Trophoblast cell (in vitro differentiated cells and primary cell): ENCODE data around the gene OVCA2.

Experiments used
- DNase-seq, 2 donors: peaks; one replicate each; pipeline ENCODE4 v3.0.0-alpha.2; 2016
- H2AFZ ChIP-seq: 2 replicates; pipeline ENCODE4 v1.6.1; 2013; ENCODE audit warnings: low read length, moderate library complexity, mild to moderate bottlenecking; ENCODE audit not compliant: insufficient read depth, poor library complexity
- H2AK5ac ChIP-seq: 2 replicates; pipeline ENCODE4 v1.6.1; 2013; ENCODE audit warnings: mild to moderate bottlenecking, low read length
- H2BK120ac ChIP-seq: 2 replicates; pipeline ENCODE4 v1.6.1; 2013; ENCODE audit warnings: low read length, mild to moderate bottlenecking, moderate library complexity; ENCODE audit not compliant: insufficient read depth, poor library complexity
- H2BK12ac ChIP-seq: 2 replicates; pipeline ENCODE4 v1.6.1; 2013; ENCODE audit warnings: mild to moderate bottlenecking, low read length, moderate library complexity
- H2BK5ac ChIP-seq: 2 replicates; pipeline ENCODE4 v1.6.1; 2013; ENCODE audit warnings: low read length, low read depth, moderate library complexity, mild to moderate bottlenecking; ENCODE audit not compliant: poor library complexity
- H3K14ac ChIP-seq: 2 replicates; pipeline ENCODE4 v1.6.1; 2013; ENCODE audit warnings: mild to moderate bottlenecking, low read length
- H3K18ac ChIP-seq: 2 replicates; pipeline ENCODE4 v1.6.1; 2013; ENCODE audit warnings: mild to moderate bottlenecking, low read length
- H3K23ac ChIP-seq: 2 replicates; pipeline ENCODE4 v1.6.1; 2013; ENCODE audit warnings: low read length
- H3K27ac ChIP-seq: 2 replicates; pipeline ENCODE4 v1.5.1; 2013; ENCODE audit warnings: low read depth, mild to moderate bottlenecking, inconsistent platforms, low read length, moderate library complexity
- H3K27me3 ChIP-seq: 2 replicates; pipeline ENCODE4 v1.6.1; 2013; ENCODE audit warnings: inconsistent platforms, mild to moderate bottlenecking, low read length, moderate library complexity; ENCODE audit not compliant: insufficient read depth
- H3K36me3 ChIP-seq, 2 experiments: 1 replicate in 1 of 2; 2 replicates in 1 of 2; pipeline ENCODE4 v1.6.1; 2013; ENCODE audit warnings: low read length in 2 of 2, mild to moderate bottlenecking in 2 of 2, moderate library complexity in 1 of 2; ENCODE audit not compliant: insufficient read depth in 2 of 2, control insufficient read depth in 1 of 2
- H3K4ac ChIP-seq: 2 replicates; pipeline ENCODE4 v1.6.1; 2013; ENCODE audit warnings: low read depth, mild to moderate bottlenecking, low read length, moderate library complexity
- H3K4me1 ChIP-seq, 2 experiments: 1 replicate in 1 of 2; 2 replicates in 1 of 2; pipeline ENCODE4 v1.6.1; 2013; ENCODE audit warnings: low read length in 2 of 2, mild to moderate bottlenecking in 2 of 2, moderate library complexity in 1 of 2; ENCODE audit not compliant: insufficient read depth in 2 of 2, control insufficient read depth in 1 of 2
- H3K4me2 ChIP-seq: 2 replicates; pipeline ENCODE4 v1.6.1; 2013; ENCODE audit warnings: inconsistent platforms, mild to moderate bottlenecking, low read length, moderate library complexity
- H3K4me3 ChIP-seq: 2 replicates; pipeline ENCODE4 v1.5.1; 2013; ENCODE audit warnings: mild to moderate bottlenecking, low read depth, low read length, inconsistent platforms
- H3K79me1 ChIP-seq: one replicate; pipeline ENCODE4 v1.6.1; 2013; ENCODE audit warnings: low read length
- H3K79me2 ChIP-seq: 2 replicates; pipeline ENCODE4 v1.6.1; 2013; ENCODE audit warnings: low read length, mild to moderate bottlenecking; ENCODE audit not compliant: control insufficient read depth, insufficient read depth, poor library complexity
- H3K9ac ChIP-seq: 2 replicates; pipeline ENCODE4 v1.6.1; 2013; ENCODE audit warnings: mild to moderate bottlenecking, low read length
- H3K9me3 ChIP-seq: 2 replicates; pipeline ENCODE4 v1.6.1; 2013; ENCODE audit warnings: low read depth, mild to moderate bottlenecking, control low read depth, inconsistent platforms, low read length; ENCODE audit not compliant: insufficient read depth
- H4K12ac ChIP-seq: 2 replicates; pipeline ENCODE4 v1.6.1; 2013; ENCODE audit warnings: low read depth, mild to moderate bottlenecking, low read length, moderate library complexity
- H4K8ac ChIP-seq: 2 replicates; pipeline ENCODE4 v1.6.1; 2013; ENCODE audit warnings: low read depth, mild to moderate bottlenecking, low read length, moderate library complexity
- H4K91ac ChIP-seq: one replicate; pipeline ENCODE4 v1.6.1; 2013; ENCODE audit warnings: low read depth, mild to moderate bottlenecking, low read length, moderate library complexity
- WGBS: extraction: QIAGEN DNeasy Blood & Tissue Kit; methylation state at CpG from one replicate; pipeline ENCODE4 v1.1.7; 2013; ENCODE audit warnings: missing lambda C conversion rate; ENCODE audit not compliant: insufficient read length, insufficient coverage; ENCODE audit errors: extremely low coverage; 5-methylcytosine and 5-hydroxymethylcytosine counted together

The OVCA2 gene

GRCh38 chr17:2075336-2076086 lies 33.7 kb downstream of the OVCA2 start:
- H3K27ac ChIP-seq: peak overlapping the region; percentile 65
- H4K91ac ChIP-seq: peak overlapping the region; percentile 74
- peak overlapping the region; percentile 35 for H3K14ac ChIP-seq
- H3K79me1 ChIP-seq: peaks cover 19% of the 10 kb centered on the region
- H2AFZ ChIP-seq: no peak overlapping the region
- no peak overlapping the region for H3K9ac ChIP-seq
- WGBS: no CpG with 5 or more reads among the region's 13 CpGs
- peaks cover 1 to 11% of the 10 kb centered on the region in 2 experiments for H3K36me3 ChIP-seq
- H3K4me3 ChIP-seq: no peak overlapping the region
- DNase-seq: peak in 1 of 2 donors; percentile 15
- peak overlapping the region; percentile 11 for H2BK5ac ChIP-seq
- peak overlapping the region; percentile 18 for H4K8ac ChIP-seq
- H3K79me2 ChIP-seq: no peaks in the 10 kb centered on the region
- peaks cover 32 to 36% of the 10 kb centered on the region in 2 experiments for H3K4me1 ChIP-seq
- no peaks in the 10 kb centered on the region for H3K9me3 ChIP-seq
- no peak overlapping the region for H4K12ac ChIP-seq
- H3K4ac ChIP-seq: no peak overlapping the region
- peak overlapping the region; percentile 19 for H2BK12ac ChIP-seq
- peak overlapping the region; percentile 35 for H3K18ac ChIP-seq
- no peaks in the 10 kb centered on the region for H3K27me3 ChIP-seq
- peak overlapping the region; percentile 34 for H2AK5ac ChIP-seq
- peak overlapping the region; percentile 49 for H2BK120ac ChIP-seq
- H3K4me2 ChIP-seq: no peak overlapping the region
- no peak overlapping the region for H3K23ac ChIP-seq

GRCh38 chr17:2076087-2076984 lies 34.5 kb downstream of the OVCA2 start:
- Histone ChIP-seq H4K8ac (peak overlapping the region; percentile 18), H3K27ac (peak overlapping the region; percentile 65), H2BK12ac (peak overlapping the region; percentile 19), H2AK5ac (peak overlapping the region; percentile 34), H3K9me3 (no peaks in the 10 kb centered on the region), H3K4ac (no peak overlapping the region), H3K23ac (no peak overlapping the region), H3K36me3 (peaks cover 6 to 10% of the 10 kb centered on the region in 2 experiments), H2BK5ac (peak overlapping the region; percentile 51), H4K12ac (no peak overlapping the region), H3K14ac (peak overlapping the region; percentile 35), H3K18ac (peak overlapping the region; percentile 35), H2BK120ac (peak overlapping the region; percentile 49), H3K79me1 (peaks cover 19% of the 10 kb centered on the region), H3K4me3 (no peak overlapping the region), H3K79me2 (no peaks in the 10 kb centered on the region), H3K4me2 (no peak overlapping the region), H3K4me1 (peaks cover 28 to 35% of the 10 kb centered on the region in 2 experiments), H4K91ac (peak overlapping the region; percentile 74), H3K27me3 (no peaks in the 10 kb centered on the region), H2AFZ (no peak overlapping the region), H3K9ac (no peak overlapping the region)
- no CpG with 5 or more reads among the region's 17 CpGs for WGBS
- DNase-seq: no peak

GRCh38 chr17:2077040-2077439 lies 35.2 kb downstream of the OVCA2 start:
- Histone ChIP-seq H3K27ac (peak overlapping the region; percentile 65), H2AFZ (no peak overlapping the region), H4K12ac (no peak overlapping the region), H3K9me3 (no peaks in the 10 kb centered on the region), H3K27me3 (no peaks in the 10 kb centered on the region), H3K4me1 (peaks cover 28 to 38% of the 10 kb centered on the region in 2 experiments), H3K79me1 (peaks cover 19% of the 10 kb centered on the region), H2AK5ac (no peak overlapping the region), H3K4me3 (no peak overlapping the region), H3K79me2 (no peaks in the 10 kb centered on the region), H2BK5ac (peak overlapping the region; percentile 35), H2BK12ac (peak overlapping the region; percentile 48), H3K36me3 (peaks cover 4 to 8% of the 10 kb centered on the region in 2 experiments), H3K4me2 (no peak overlapping the region), H3K14ac (peak overlapping the region; percentile 10), H4K91ac (peak overlapping the region; percentile 29), H3K9ac (no peak overlapping the region), H4K8ac (peak overlapping the region; percentile 41), H3K18ac (peak overlapping the region; percentile 0), H3K23ac (no peak overlapping the region), H3K4ac (no peak overlapping the region), H2BK120ac (no peak overlapping the region)
- no peak for DNase-seq
- WGBS: no CpG with 5 or more reads among the region's 8 CpGs

- H3K9ac ChIP-seq: no peak overlapping the region
- no peak overlapping the region for H3K27ac ChIP-seq
- H2AFZ ChIP-seq: no peak overlapping the region
- H3K4me1 ChIP-seq: peaks cover 35 to 47% of the 10 kb centered on the region in 2 experiments
- H3K18ac ChIP-seq: no peak overlapping the region
- H3K36me3 ChIP-seq: peaks cover 8% of the 10 kb centered on the region in 2 experiments
- H4K91ac ChIP-seq: no peak overlapping the region
- H3K79me1 ChIP-seq: peaks cover 17% of the 10 kb centered on the region
- no peak overlapping the region for H2BK5ac ChIP-seq
- H3K4ac ChIP-seq: no peak overlapping the region
- no peaks in the 10 kb centered on the region for H3K79me2 ChIP-seq
- H3K27me3 ChIP-seq: no peaks in the 10 kb centered on the region
- no peak overlapping the region for H3K4me2 ChIP-seq
- no peak overlapping the region for H4K12ac ChIP-seq
- no peak overlapping the region for H2BK12ac ChIP-seq
- H3K9me3 ChIP-seq: no peaks in the 10 kb centered on the region
- no peak overlapping the region for H2BK120ac ChIP-seq
- no peak overlapping the region for H3K14ac ChIP-seq
- H4K8ac ChIP-seq: no peak overlapping the region
- no peak overlapping the region for H3K23ac ChIP-seq
- peak; percentile 80 for DNase-seq
- H3K4me3 ChIP-seq: no peak overlapping the region
- WGBS: no CpG with 5 or more reads among the region's 9 CpGs
- no peak overlapping the region for H2AK5ac ChIP-seq
Measured at GRCh38 chr17:2081564-2081963, 39.7 kb downstream of the OVCA2 start.
